Progenitor cell of endocrine pancreas (in vitro differentiated cells): ENCODE results near the gene CSNK1A1. TPM values are rescaled to one million over a fixed set of nuclear protein-coding genes. Genes with fewer than 3 reads are reported as not detected.
"Not testable (repeated sequence)": the region's sequence is repeated elsewhere in the genome, so short reads cannot be mapped to it uniquely, and the experiment has no call there.

Source experiments
- DNase-seq: peaks from one replicate; pipeline ENCODE4 v3.0.0; 2021; ENCODE audit warnings: low spot score; ENCODE audit not compliant: unreplicated experiment
- H3K27ac Mint-ChIP-seq: 2 replicates; pipeline ENCODE4 v1.8.0; 2021; ENCODE audit warnings: mild to moderate bottlenecking, moderate library complexity, mixed read lengths
- H3K27me3 Mint-ChIP-seq: 2 replicates; pipeline ENCODE4 v1.8.0; 2021; ENCODE audit warnings: mixed read lengths
- H3K36me3 Mint-ChIP-seq: 2 replicates; pipeline ENCODE4 v1.8.0; 2022; ENCODE audit warnings: mixed read lengths; ENCODE audit not compliant: insufficient read depth
- H3K4me1 Mint-ChIP-seq: 2 replicates; pipeline ENCODE4 v1.8.0; 2021; ENCODE audit warnings: low read depth, mixed read lengths
- H3K4me3 Mint-ChIP-seq: 2 replicates; pipeline ENCODE4 v1.8.0; 2021; ENCODE audit warnings: low read depth, mild to moderate bottlenecking, moderate library complexity, mixed read lengths
- H3K9me3 Mint-ChIP-seq: 2 replicates; pipeline ENCODE4 v1.8.0; 2021; ENCODE audit warnings: low read depth, mixed read lengths
- CTCF ChIP-seq: fragments of 200-600 bp; sonication (generic); IDR thresholded peaks from one replicate; pipeline ENCODE4 v1.5.0; 2021; ENCODE audit warnings: antibody characterized with exemption, mild to moderate bottlenecking; ENCODE audit not compliant: unreplicated experiment
- long read RNA-seq: library from polyadenylated mRNA; unstranded; transcript quantifications from one replicate; pipeline ENCODE4 v2.0.0, GENCODE V29; 2020
- total RNA-seq: library from RNA; stranded (reverse); gene quantifications from 2 replicates; pipeline ENCODE4 v1.2.1, GENCODE V29; 2021

The CSNK1A1 gene
- total RNA-seq, result 213 and 219 TPM in 2 replicates
- long read RNA-seq, full-length matches to known transcripts, result 512 of 647 reads
- long read RNA-seq, partial matches to known transcripts, result 66 of 647 reads
- long read RNA-seq, other reads (novel, unspliced or antisense), result 69 of 647 reads

- H3K36me3 Mint-ChIP-seq, result peaks cover 16% of the 10 kb centered on the region
- no peaks in the 10 kb centered on the region for H3K27me3 Mint-ChIP-seq
- H3K4me3 Mint-ChIP-seq, result peak within 1 kb of the TSS; percentile 96
- DNase-seq, result peak; percentile 98
- peak within 1 kb of the TSS; percentile 98 for H3K27ac Mint-ChIP-seq
- H3K9me3 Mint-ChIP-seq, result no peaks in the 10 kb centered on the region
- peaks cover 19% of the 10 kb centered on the region for H3K4me1 Mint-ChIP-seq
- peak; percentile 73 for TF ChIP-seq CTCF
Observed at GRCh38 chr5:149551227-149552037, at the start of gene CSNK1A1. Gene CSNK1A1 (minus strand): TSS chr5:149551439. CDS start chr5:149550964, 475 bp downstream.

GRCh38 chr5:149600932-149601331 is 49.7 kb upstream of the CSNK1A1 start:
- H3K36me3 Mint-ChIP-seq, result no peaks in the 10 kb centered on the region
- no peak overlapping the region for H3K4me3 Mint-ChIP-seq
- H3K27me3 Mint-ChIP-seq, result no peaks in the 10 kb centered on the region
- DNase-seq, result no peak
- H3K4me1 Mint-ChIP-seq, result peaks cover 1% of the 10 kb centered on the region
- H3K27ac Mint-ChIP-seq, result no peak overlapping the region
- no peaks in the 10 kb centered on the region for H3K9me3 Mint-ChIP-seq
- no peak for TF ChIP-seq CTCF

GRCh38 chr5:149599375-149599774 is 48.1 kb upstream of the CSNK1A1 start:
- DNase-seq, result no peak
- Mint-ChIP-seq H3K4me3 (no peak overlapping the region), H3K27ac (no peak overlapping the region), H3K36me3 (no peaks in the 10 kb centered on the region), H3K4me1 (peaks cover under 1% of the 10 kb centered on the region), H3K9me3 (no peaks in the 10 kb centered on the region), H3K27me3 (no peaks in the 10 kb centered on the region)
- no peak for TF ChIP-seq CTCF

GRCh38 chr5:149598966-149599365 is 47.7 kb upstream of the CSNK1A1 start:
- no peaks in the 10 kb centered on the region for H3K9me3 Mint-ChIP-seq
- no peaks in the 10 kb centered on the region for H3K36me3 Mint-ChIP-seq
- no peak for DNase-seq
- H3K27me3 Mint-ChIP-seq, result no peaks in the 10 kb centered on the region
- H3K4me3 Mint-ChIP-seq, result no peak overlapping the region
- H3K4me1 Mint-ChIP-seq, result no peaks in the 10 kb centered on the region
- no peak for TF ChIP-seq CTCF
- H3K27ac Mint-ChIP-seq, result no peak overlapping the region

GRCh38 chr5:149598234-149598633 is 47.0 kb upstream of the CSNK1A1 start:
- DNase-seq, H3K9me3 Mint-ChIP-seq, H3K27me3 Mint-ChIP-seq, H3K4me1 Mint-ChIP-seq, H3K36me3 Mint-ChIP-seq, H3K27ac Mint-ChIP-seq, H3K4me3 Mint-ChIP-seq: not testable (repeated sequence)

GRCh38 chr5:149597618-149598017 is 46.4 kb upstream of the CSNK1A1 start:
- Mint-ChIP-seq H3K36me3 (no peaks in the 10 kb centered on the region), H3K27me3 (peaks cover 2% of the 10 kb centered on the region), H3K27ac (no peak overlapping the region), H3K4me3 (no peak overlapping the region), H3K4me1 (no peaks in the 10 kb centered on the region), H3K9me3 (no peaks in the 10 kb centered on the region)
- no peak for TF ChIP-seq CTCF
- DNase-seq, result no peak
